Endothelial cell of umbilical vein (primary cell): ENCODE results near the gene ZNF384.

ENCODE experiments used
- EZH2 ChIP-seq: IDR thresholded peaks from 2 replicates; pipeline ENCODE4 v1.6.1; 2012; ENCODE audit warnings: borderline replicate concordance, low read depth, mild to moderate bottlenecking, moderate library complexity, low read length, inconsistent platforms; ENCODE audit not compliant: severe bottlenecking
- JUN ChIP-seq: IDR thresholded peaks from 2 replicates; pipeline ENCODE4 v1.6.1; 2011; ENCODE audit warnings: borderline replicate concordance, low read depth; ENCODE audit not compliant: insufficient read length, insufficient read depth
- POLR2A ChIP-seq: IDR thresholded peaks from 2 replicates; pipeline ENCODE4 v1.6.1; 2012; ENCODE audit warnings: low read depth, mild to moderate bottlenecking, control low read depth, low read length
- TF ChIP-seq, protein P1 (sequence below), 2 donors: IDR thresholded peaks; 1 replicate in 1 of 2; 2 replicates in 1 of 2; pipeline ENCODE4 v1.5.1; 2011; ENCODE audit warnings: low read length in 2 of 2, mild to moderate bottlenecking in 2 of 2, moderate library complexity in 2 of 2, control low read depth in 1 of 2, inconsistent platforms in 1 of 2, low read depth in 1 of 2; ENCODE audit not compliant: insufficient read depth in 1 of 2; ENCODE audit errors: extremely low read depth in 1 of 2
- TF ChIP-seq, protein P2 (sequence below): IDR thresholded peaks from 2 replicates; pipeline ENCODE4 v1.6.1; 2011; ENCODE audit not compliant: insufficient read depth, insufficient read length

DNA sequence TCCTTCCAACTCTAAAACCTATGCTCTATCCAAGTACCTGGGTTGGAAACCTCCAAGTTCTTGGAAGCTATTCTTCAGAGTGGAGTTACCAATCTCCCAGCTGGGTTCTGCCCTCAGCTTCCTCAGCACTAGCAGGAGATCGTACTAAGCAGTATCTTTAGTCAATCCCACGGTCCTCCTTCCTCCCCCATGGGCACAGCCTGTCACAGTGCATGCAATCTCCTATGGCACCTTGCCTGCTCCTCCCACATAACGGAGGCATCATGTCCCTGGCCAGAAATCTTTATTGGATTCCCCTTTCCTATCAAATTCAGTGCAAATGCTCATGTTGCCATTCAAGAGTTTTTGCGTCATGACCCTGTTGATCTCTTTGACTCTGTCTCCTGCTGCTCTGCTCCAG lies 48.0 kb downstream of the ZNF384 start:
- no peak for TF ChIP-seq EZH2
- no peak for TF ChIP-seq POLR2A
- TF ChIP-seq, protein P1, sequence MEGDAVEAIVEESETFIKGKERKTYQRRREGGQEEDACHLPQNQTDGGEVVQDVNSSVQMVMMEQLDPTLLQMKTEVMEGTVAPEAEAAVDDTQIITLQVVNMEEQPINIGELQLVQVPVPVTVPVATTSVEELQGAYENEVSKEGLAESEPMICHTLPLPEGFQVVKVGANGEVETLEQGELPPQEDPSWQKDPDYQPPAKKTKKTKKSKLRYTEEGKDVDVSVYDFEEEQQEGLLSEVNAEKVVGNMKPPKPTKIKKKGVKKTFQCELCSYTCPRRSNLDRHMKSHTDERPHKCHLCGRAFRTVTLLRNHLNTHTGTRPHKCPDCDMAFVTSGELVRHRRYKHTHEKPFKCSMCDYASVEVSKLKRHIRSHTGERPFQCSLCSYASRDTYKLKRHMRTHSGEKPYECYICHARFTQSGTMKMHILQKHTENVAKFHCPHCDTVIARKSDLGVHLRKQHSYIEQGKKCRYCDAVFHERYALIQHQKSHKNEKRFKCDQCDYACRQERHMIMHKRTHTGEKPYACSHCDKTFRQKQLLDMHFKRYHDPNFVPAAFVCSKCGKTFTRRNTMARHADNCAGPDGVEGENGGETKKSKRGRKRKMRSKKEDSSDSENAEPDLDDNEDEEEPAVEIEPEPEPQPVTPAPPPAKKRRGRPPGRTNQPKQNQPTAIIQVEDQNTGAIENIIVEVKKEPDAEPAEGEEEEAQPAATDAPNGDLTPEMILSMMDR (IDR thresholded peaks at IDR 0.05; ENCODE audit: extremely low read depth in 1 of 2, insufficient read depth in 1 of 2, low read depth in 1 of 2, low read length in 2 of 2) = no peak
- TF ChIP-seq JUN = no peak
- TF ChIP-seq, protein P2, sequence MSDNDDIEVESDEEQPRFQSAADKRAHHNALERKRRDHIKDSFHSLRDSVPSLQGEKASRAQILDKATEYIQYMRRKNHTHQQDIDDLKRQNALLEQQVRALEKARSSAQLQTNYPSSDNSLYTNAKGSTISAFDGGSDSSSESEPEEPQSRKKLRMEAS = no peak
